ENCODE results near the gene MRPL34.

Gene MRPL34

GRCh38 chr19:17281391-17282304 lies 24.0 kb upstream of the MRPL34 start, which contains the start of gene ANKLE1:
TSS of gene ANKLE1 (plus strand) at chr19:17281901. CDS start at chr19:17281921, 20 bp downstream.
- H3K9ac ChIP-seq, result peak within 1 kb of the TSS; percentile 77 to 89 (median 84)
- H3K27ac ChIP-seq, result peak within 1 kb of the TSS; percentile 23 to 87 (median 80); a peak in 21 of 22 replicates
- peak within 1 kb of the TSS; percentile 61 to 85 (median 73) for H3K4me3 ChIP-seq
- TF ChIP-seq Cebpa-rat (IDR thresholded peaks at IDR 0.05), result no peak
- peaks cover 0 to 40% (median 26%) of the 10 kb centered on the region in 11 experiments; a peak in 19 of 22 replicates for H4K20me1 ChIP-seq
- H3K4me2 ChIP-seq, result peak within 1 kb of the TSS; percentile 80 to 98 (median 93)
- H3K4me1 ChIP-seq, result peaks cover 10 to 38% (median 21%) of the 10 kb centered on the region in 10 experiments
- no peaks in the 10 kb centered on the region for H3K9me3 ChIP-seq (replicated peaks in 1 of 11)
- H3K27me3 ChIP-seq, result no peaks in the 10 kb centered on the region
- peaks cover 31 to 74% (median 63%) of the 10 kb centered on the region in 11 experiments for H3K36me3 ChIP-seq

- Histone ChIP-seq H3K9me3 (replicated peaks in 1 of 11) (no peaks in the 10 kb centered on the region), H3K27me3 (no peaks in the 10 kb centered on the region), H3K4me2 (peak overlapping the region; percentile 80 to 98 (median 93)), H3K4me1 (peaks cover 10 to 38% (median 21%) of the 10 kb centered on the region in 10 experiments), H3K4me3 (peak overlapping the region; percentile 61 to 85 (median 73)), H4K20me1 (peaks cover 0 to 40% (median 26%) of the 10 kb centered on the region in 11 experiments; a peak in 19 of 22 replicates), H3K27ac (peak overlapping the region in 10 of 11 experiments; percentile 59 to 87 (median 80); a peak in 19 of 22 replicates), H3K36me3 (peaks cover 22 to 72% (median 58%) of the 10 kb centered on the region in 11 experiments), H3K9ac (peak overlapping the region; percentile 77 to 89 (median 84))
- TF ChIP-seq Cebpa-rat (IDR thresholded peaks at IDR 0.05), result no peak
These were observed 23.1 kb upstream of the MRPL34 start for GRCh38 chr19:17282488-17283125.

- peaks cover 0 to 40% (median 26%) of the 10 kb centered on the region in 11 experiments; a peak in 19 of 22 replicates for H4K20me1 ChIP-seq
- no peaks in the 10 kb centered on the region for H3K9me3 ChIP-seq (replicated peaks in 1 of 11)
- no peak for TF ChIP-seq Cebpa-rat (IDR thresholded peaks at IDR 0.05)
- no peaks in the 10 kb centered on the region for H3K27me3 ChIP-seq
- peaks cover 18 to 63% (median 54%) of the 10 kb centered on the region in 11 experiments for H3K36me3 ChIP-seq
- H3K4me1 ChIP-seq, result peaks cover 10 to 38% (median 24%) of the 10 kb centered on the region in 10 experiments
- H3K27ac ChIP-seq, result no peak overlapping the region
- H3K9ac ChIP-seq, result peak overlapping the region in 5 of 11 experiments; percentile 44 to 89 (median 88); a peak in 9 of 22 replicates
- H3K4me2 ChIP-seq, result peak overlapping the region in 8 of 11 experiments; percentile 80 to 98 (median 93); a peak in 13 of 22 replicates
- H3K4me3 ChIP-seq, result 0 out of 20 replicates have a peak overlapping the region, but pooled peaks of 1 of the 10 experiments have one; percentile 80
These were observed 22.1 kb upstream of the MRPL34 start for GRCh38 chr19:17283504-17283996.

- Histone ChIP-seq H3K4me2 (no peak overlapping the region), H3K9ac (no peak overlapping the region), H3K36me3 (peaks cover 11 to 50% (median 42%) of the 10 kb centered on the region in 11 experiments; a peak in 21 of 22 replicates), H3K4me3 (no peak overlapping the region), H3K27ac (no peak overlapping the region), H3K9me3 (replicated peaks in 1 of 11) (no peaks in the 10 kb centered on the region), H3K4me1 (peaks cover 9 to 31% (median 24%) of the 10 kb centered on the region in 10 experiments), H4K20me1 (peaks cover 0 to 40% (median 26%) of the 10 kb centered on the region in 11 experiments; a peak in 19 of 22 replicates), H3K27me3 (no peaks in the 10 kb centered on the region)
- TF ChIP-seq Cebpa-rat (IDR thresholded peaks at IDR 0.05), result no peak
These were observed 20.1 kb upstream of the MRPL34 start for GRCh38 chr19:17285415-17286135.

GRCh38 chr19:17286263-17286662 lies 19.4 kb upstream of the MRPL34 start:
- Histone ChIP-seq H3K36me3 (peaks cover 11 to 50% (median 42%) of the 10 kb centered on the region in 11 experiments; a peak in 21 of 22 replicates), H3K9ac (no peak overlapping the region), H3K27ac (no peak overlapping the region), H3K4me3 (no peak overlapping the region), H3K4me1 (peaks cover 2 to 24% (median 18%) of the 10 kb centered on the region in 10 experiments), H3K4me2 (no peak overlapping the region), H3K9me3 (replicated peaks in 1 of 11) (no peaks in the 10 kb centered on the region), H4K20me1 (peaks cover 0 to 40% (median 26%) of the 10 kb centered on the region in 11 experiments; a peak in 19 of 22 replicates), H3K27me3 (no peaks in the 10 kb centered on the region)
- no peak for TF ChIP-seq Cebpa-rat (IDR thresholded peaks at IDR 0.05)

GRCh38 chr19:17286752-17287151 lies 18.9 kb upstream of the MRPL34 start:
- peaks cover 1 to 23% (median 16%) of the 10 kb centered on the region in 10 experiments; a peak in 19 of 20 replicates for H3K4me1 ChIP-seq
- no peak for TF ChIP-seq Cebpa-rat (IDR thresholded peaks at IDR 0.05)
- H3K27me3 ChIP-seq, result no peaks in the 10 kb centered on the region
- H3K27ac ChIP-seq, result no peak overlapping the region
- no peak overlapping the region for H3K4me2 ChIP-seq
- no peak overlapping the region for H3K4me3 ChIP-seq
- H3K36me3 ChIP-seq, result peaks cover 11 to 50% (median 42%) of the 10 kb centered on the region in 11 experiments; a peak in 21 of 22 replicates
- H4K20me1 ChIP-seq, result peaks cover 0 to 40% (median 26%) of the 10 kb centered on the region in 11 experiments; a peak in 19 of 22 replicates
- H3K9me3 ChIP-seq (replicated peaks in 1 of 11), result no peaks in the 10 kb centered on the region
- H3K9ac ChIP-seq, result no peak overlapping the region

GRCh38 chr19:17289489-17289888 lies 16.2 kb upstream of the MRPL34 start:
- no peak for TF ChIP-seq Cebpa-rat (IDR thresholded peaks at IDR 0.05)
- Histone ChIP-seq H3K9me3 (replicated peaks in 1 of 11) (peaks cover 0 to 5% (median 0%) of the 10 kb centered on the region in 11 experiments; a peak in 3 of 22 replicates), H3K9ac (no peak overlapping the region), H3K27me3 (no peaks in the 10 kb centered on the region), H3K4me2 (peak overlapping the region in 3 of 11 experiments; percentile 5 to 55 (median 22); a peak in 2 of 22 replicates), H3K36me3 (peaks cover 14 to 40% (median 30%) of the 10 kb centered on the region in 11 experiments), H3K4me3 (no peak overlapping the region), H3K27ac (no peak overlapping the region), H4K20me1 (peaks cover 0 to 27% (median 10%) of the 10 kb centered on the region in 11 experiments; a peak in 15 of 22 replicates), H3K4me1 (peaks cover 6 to 29% (median 22%) of the 10 kb centered on the region in 10 experiments)
